ENCODE measurements around the gene AP4B1.

GRCh38 chr1:113891631-113892220 lies 12.9 kb downstream of the AP4B1 start:
- TF ChIP-seq TOX (CRISPR knock-in tag; IDR thresholded peaks at IDR 0.05; ENCODE audit: borderline replicate concordance) (no peak), BACH2 (CRISPR knock-in tag; IDR thresholded peaks at IDR 0.05; ENCODE audit: borderline replicate concordance) (no peak), ZFP3 (CRISPR knock-in tag; IDR thresholded peaks at IDR 0.05) (no peak), ZFP30 (CRISPR knock-in tag; IDR thresholded peaks at IDR 0.05) (no peak), PATZ1 (CRISPR knock-in tag; IDR thresholded peaks at IDR 0.05; ENCODE audit: borderline replicate concordance) (no peak), RARB (CRISPR knock-in tag; IDR thresholded peaks at IDR 0.05) (no peak), ZC3H10 (CRISPR knock-in tag; IDR thresholded peaks at IDR 0.05) (no peak), ZNF8 (CRISPR knock-in tag; IDR thresholded peaks at IDR 0.05) (no peak), TCF4 (CRISPR knock-in tag; IDR thresholded peaks at IDR 0.05; ENCODE audit: borderline replicate concordance) (no peak), ISL1 (CRISPR knock-in tag; IDR thresholded peaks at IDR 0.05) (no peak), TSHZ2 (CRISPR knock-in tag; IDR thresholded peaks at IDR 0.05) (no peak), ZNF70 (CRISPR knock-in tag; IDR thresholded peaks at IDR 0.05) (no peak), CSRNP3 (CRISPR knock-in tag; IDR thresholded peaks at IDR 0.05) (no peak), GLIS3 (CRISPR knock-in tag; IDR thresholded peaks at IDR 0.05) (no peak)

Measured in SK-N-SH treated with all-trans-retinoic acid at 6 μM for 48 hours (cell line).